AG04449 (cell line): ENCODE data around the gene RPN2.
"Not testable (repeated sequence)": the region's sequence is repeated elsewhere in the genome, so short reads cannot be mapped to it uniquely, and the experiment has no call there.

ENCODE experiments used
- CTCF ChIA-PET: fragments of 350-600 bp; formaldehyde crosslinking; extraction: SDS; loops from one replicate; lab custom pipeline; 2021; ENCODE audit warnings: antibody characterized with exemption; lab: Yijun Ruan, JAX
- POLR2A ChIA-PET: fragments of 400-600, 350-600 bp; formaldehyde crosslinking; extraction: SDS; loops from one replicate; lab custom pipeline; 2020; ENCODE audit warnings: antibody characterized with exemption, inconsistent platforms; lab: Yijun Ruan, JAX
- DNase-seq: peaks from one replicate; pipeline ENCODE4 v3.0.0-alpha.2; 2010; ENCODE audit warnings: low read depth, low spot score
- H3K4me3 ChIP-seq: 2 replicates; pipeline ENCODE4 v1.5.1; 2011; ENCODE audit warnings: low read depth, mild to moderate bottlenecking, control low read depth, low read length
- TF ChIP-seq, protein P1 (sequence below): IDR thresholded peaks from one replicate; pipeline ENCODE4 v1.5.1; 2011; ENCODE audit warnings: mild to moderate bottlenecking, moderate library complexity, low read length, control low read depth, inconsistent platforms; ENCODE audit not compliant: insufficient read depth; ENCODE audit errors: missing control alignments

RPN2 gene

DNA sequence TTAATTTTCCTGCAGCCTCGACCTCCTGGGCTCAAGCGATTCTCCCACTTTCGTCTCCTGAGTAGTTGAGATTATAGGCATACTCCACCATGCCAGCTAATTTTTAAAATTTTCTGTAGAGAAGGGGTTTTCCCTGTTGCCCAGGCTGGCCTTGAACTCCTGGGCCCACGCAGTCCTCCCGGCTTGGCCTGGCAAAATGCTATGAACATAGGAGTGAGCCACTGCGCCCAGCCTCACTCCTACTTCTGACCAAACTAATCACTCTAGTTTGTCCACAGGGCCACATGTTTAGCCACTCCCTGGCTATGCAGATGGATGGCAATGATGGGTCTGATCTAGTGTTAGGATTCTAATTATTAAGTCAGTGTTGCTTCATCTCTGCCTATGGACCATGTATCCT is 31.9 kb upstream of the RPN2 start:
- no peak overlapping the region for H3K4me3 ChIP-seq
- ChIA-PET POLR2A (no interaction called here), CTCF (interaction anchor here (0.8 kb wide), 1 partner anchor 14 kb away, joined by 4 read pairs; no protein-coding TSS in a partner anchor)
- no peak for DNase-seq
- TF ChIP-seq, protein P1, sequence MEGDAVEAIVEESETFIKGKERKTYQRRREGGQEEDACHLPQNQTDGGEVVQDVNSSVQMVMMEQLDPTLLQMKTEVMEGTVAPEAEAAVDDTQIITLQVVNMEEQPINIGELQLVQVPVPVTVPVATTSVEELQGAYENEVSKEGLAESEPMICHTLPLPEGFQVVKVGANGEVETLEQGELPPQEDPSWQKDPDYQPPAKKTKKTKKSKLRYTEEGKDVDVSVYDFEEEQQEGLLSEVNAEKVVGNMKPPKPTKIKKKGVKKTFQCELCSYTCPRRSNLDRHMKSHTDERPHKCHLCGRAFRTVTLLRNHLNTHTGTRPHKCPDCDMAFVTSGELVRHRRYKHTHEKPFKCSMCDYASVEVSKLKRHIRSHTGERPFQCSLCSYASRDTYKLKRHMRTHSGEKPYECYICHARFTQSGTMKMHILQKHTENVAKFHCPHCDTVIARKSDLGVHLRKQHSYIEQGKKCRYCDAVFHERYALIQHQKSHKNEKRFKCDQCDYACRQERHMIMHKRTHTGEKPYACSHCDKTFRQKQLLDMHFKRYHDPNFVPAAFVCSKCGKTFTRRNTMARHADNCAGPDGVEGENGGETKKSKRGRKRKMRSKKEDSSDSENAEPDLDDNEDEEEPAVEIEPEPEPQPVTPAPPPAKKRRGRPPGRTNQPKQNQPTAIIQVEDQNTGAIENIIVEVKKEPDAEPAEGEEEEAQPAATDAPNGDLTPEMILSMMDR, result no peak

DNA sequence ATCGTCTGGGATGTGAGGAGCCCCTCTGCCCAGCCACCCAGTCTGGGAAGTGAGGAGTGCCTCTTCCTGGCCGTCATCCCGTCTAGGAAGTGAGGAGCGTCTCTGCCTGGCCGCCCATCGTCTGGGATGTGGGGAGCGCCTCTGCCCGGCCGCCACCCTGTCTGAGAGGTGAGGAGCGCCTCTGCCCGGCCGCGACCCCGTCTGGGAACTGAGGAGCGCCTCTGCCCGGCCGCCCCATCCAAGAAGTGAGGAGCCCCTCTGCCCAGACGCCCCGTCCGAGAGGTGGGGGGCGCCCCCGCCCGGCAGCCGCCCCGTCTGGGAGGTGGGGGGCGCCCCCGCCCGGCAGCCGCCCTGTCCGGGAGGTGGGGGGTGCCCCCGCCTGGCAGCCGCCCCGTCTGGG is 28.3 kb upstream of the RPN2 start:
- DNase-seq, H3K4me3 ChIP-seq, POLR2A ChIA-PET, CTCF ChIA-PET: not testable (repeated sequence)

DNA sequence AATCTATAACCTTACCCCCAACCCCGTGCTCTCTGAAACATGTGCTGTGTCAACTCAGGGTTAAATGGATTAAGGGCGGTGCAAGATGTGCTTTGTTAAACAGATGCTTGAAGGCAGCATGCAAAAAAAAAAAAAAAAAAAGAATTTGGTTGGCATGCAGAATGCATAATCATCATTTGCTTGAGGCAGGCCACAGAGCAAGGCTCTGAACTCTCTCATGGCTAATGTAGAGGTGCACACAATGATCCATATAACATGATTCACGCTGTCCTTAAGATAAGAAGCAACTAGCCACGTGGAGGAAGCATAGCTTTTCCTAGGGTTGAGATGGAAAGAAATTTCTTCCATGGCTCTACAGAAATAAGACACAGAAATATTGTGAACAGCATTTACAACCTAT is 27.6 kb upstream of the RPN2 start:
- no peak for DNase-seq
- H3K4me3 ChIP-seq, result no peak overlapping the region
- ChIA-PET POLR2A (no interaction called here), CTCF (no interaction called here)
- TF ChIP-seq, protein P1, result no peak

DNA sequence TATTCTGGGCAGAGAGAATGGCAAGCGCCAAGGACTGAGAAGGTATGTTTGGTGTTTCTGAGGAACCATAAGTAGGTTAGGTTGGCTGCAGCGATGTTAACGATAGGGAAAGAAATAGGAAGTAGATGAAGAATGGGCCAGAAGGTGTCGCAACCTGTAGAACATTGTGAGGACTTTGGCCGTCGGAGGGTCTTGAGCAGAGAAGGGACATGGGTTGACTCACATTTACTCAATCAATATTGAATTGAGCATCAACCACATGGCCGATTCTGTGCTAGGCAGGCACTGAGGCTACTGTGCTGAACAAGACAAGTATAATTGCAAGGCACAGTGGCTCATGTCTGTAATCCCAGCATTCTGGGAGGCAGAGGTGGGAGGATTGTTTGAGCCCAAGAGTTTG is 26.8 kb upstream of the RPN2 start:
- TF ChIP-seq, protein P1, result no peak
- CTCF ChIA-PET, result no interaction called here
- no peak overlapping the region for H3K4me3 ChIP-seq
- DNase-seq, result no peak
- POLR2A ChIA-PET, result no interaction called here

DNA sequence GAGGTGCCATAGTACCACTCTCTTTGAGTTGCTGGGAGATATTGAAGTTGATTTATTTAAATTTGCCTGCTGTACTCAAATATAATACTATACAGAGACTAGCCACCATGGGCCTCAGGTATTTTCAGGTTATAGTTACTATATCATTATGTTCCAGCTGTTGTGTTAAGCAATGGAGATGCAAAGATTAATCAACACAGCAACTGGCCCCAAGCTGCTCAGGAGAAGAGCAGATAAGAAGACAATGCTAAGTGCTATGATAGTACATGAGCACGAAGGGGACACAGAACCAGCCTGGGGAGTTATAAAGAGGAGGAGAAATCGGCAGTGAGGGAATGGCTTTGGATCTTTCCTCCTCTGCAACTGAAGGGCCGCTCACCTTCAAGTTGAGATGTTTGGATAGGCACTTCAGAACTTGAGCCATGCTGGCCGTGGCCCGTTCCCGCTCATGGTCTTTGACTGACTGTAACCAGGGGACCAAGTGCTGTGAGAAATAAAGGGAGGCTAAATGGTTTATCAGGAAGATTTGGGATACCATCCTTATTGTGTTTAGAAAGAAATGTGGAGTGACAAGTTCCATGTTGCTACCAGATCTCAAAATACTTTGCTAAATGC is 24.3 kb upstream of the RPN2 start:
- no peak overlapping the region for H3K4me3 ChIP-seq
- ChIA-PET POLR2A (no interaction called here), CTCF (no interaction called here)
- TF ChIP-seq, protein P1, result no peak
- no peak for DNase-seq

DNA sequence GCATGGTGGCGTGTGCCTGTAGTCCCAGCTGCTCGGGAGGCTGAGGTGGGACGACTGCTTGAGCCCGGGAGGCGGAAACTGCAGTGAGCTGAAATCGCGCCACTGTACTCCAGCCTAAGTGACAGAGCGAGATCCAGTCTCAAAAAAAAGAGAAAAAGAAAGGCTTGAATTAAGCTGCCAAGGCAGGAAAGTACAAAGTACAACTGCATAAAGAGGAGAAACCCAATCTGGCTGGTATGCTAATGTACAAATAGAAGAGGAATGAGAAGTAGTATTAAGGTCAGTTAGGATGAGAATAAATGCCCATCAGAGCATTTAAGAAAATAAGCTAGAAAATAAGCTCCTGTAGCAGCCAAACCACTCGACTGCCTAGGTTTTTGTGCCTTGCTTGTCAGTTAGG is 23.1 kb upstream of the RPN2 start:
- ChIA-PET POLR2A (no interaction called here), CTCF (interaction anchor here (0.9 to 1.7 kb wide), 2 partner anchors 14 to 379 kb away, joined by 3 to 5 read pairs; no protein-coding TSS in a partner anchor)
- no peak overlapping the region for H3K4me3 ChIP-seq
- TF ChIP-seq, protein P1, result no peak
- DNase-seq, result no peak

DNA sequence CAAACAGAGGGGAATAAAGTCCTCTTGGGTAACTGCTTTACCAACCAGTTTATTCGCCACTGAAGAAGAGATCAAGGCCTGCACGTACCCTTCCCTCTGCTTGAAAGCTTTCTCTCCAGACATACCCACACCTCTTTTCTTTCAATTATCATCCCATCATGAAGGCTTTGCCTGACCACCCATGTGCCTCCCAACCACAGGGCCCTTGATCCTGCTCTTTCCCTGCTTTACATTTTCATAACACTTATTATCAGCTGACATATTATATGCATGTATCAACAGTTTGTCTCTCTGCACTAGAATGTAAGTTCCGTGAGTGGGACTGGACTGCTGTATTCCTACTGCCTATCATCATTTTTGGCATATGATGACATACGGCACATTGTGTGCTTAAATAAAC is 20.9 kb upstream of the RPN2 start:
- no peak overlapping the region for H3K4me3 ChIP-seq
- no peak for DNase-seq
- ChIA-PET POLR2A (no interaction called here), CTCF (interaction anchor here (1.1 to 1.8 kb wide), 3 partner anchors 12 to 34 kb away, joined by 3 to 4 read pairs (median 3); partner anchors contain the start of genes MROH8 and RPN2)
- TF ChIP-seq, protein P1, result no peak
